MM.1S (cell line): ENCODE results near the gene LNPEP.

Experiments
- DNase-seq: peaks from one replicate; pipeline ENCODE4 v3.0.0-alpha.2; 2015
- H2AFZ ChIP-seq: fragments of 300-600 bp; sonication (generic); 2 replicates; pipeline ENCODE4 v1.6.0; 2016; ENCODE audit warnings: antibody characterized with exemption, low read length
- H3F3A ChIP-seq: fragments of 300-600 bp; sonication (generic); 2 replicates; pipeline ENCODE4 v1.6.1; 2016; ENCODE audit warnings: mild to moderate bottlenecking, antibody characterized with exemption, low read length, moderate library complexity, mixed read lengths; ENCODE audit not compliant: insufficient read depth
- H3K27ac ChIP-seq: fragments of 300-600 bp; sonication (generic); 2 replicates; pipeline ENCODE4 v1.5.1; 2016; ENCODE audit warnings: mild to moderate bottlenecking, low read length
- H3K27me3 ChIP-seq: fragments of 300-600 bp; sonication (generic); replicated peaks from 2 replicates; pipeline ENCODE4 v1.6.0; 2016; ENCODE audit warnings: low read length; ENCODE audit not compliant: insufficient read depth
- H3K36me3 ChIP-seq: fragments of 300-600 bp; sonication (generic); replicated peaks from 2 replicates; pipeline ENCODE4 v1.6.1; 2016; ENCODE audit warnings: mild to moderate bottlenecking, low read length, mixed read lengths; ENCODE audit not compliant: insufficient read depth
- H3K4me1 ChIP-seq: fragments of 300-600 bp; sonication (generic); 2 replicates; pipeline ENCODE4 v1.6.1; 2016; ENCODE audit warnings: low read length, mixed read lengths
- H3K4me2 ChIP-seq: fragments of 300-600 bp; sonication (generic); 2 replicates; pipeline ENCODE4 v1.6.0; 2016; ENCODE audit warnings: low read depth, low read length
- H3K4me3 ChIP-seq: fragments of 300-600 bp; sonication (generic); 2 replicates; pipeline ENCODE4 v1.5.1; 2016; ENCODE audit warnings: low read length, mixed read lengths
- H3K79me2 ChIP-seq: fragments of 300-600 bp; sonication (generic); 2 replicates; pipeline ENCODE4 v1.6.1; 2016; ENCODE audit warnings: mixed run types, low read length, mixed read lengths
- H3K9ac ChIP-seq: fragments of 300-600 bp; sonication (generic); 2 replicates; pipeline ENCODE4 v1.6.1; 2016; ENCODE audit warnings: low read length, mixed read lengths
- H3K9me2 ChIP-seq: fragments of 300-600 bp; sonication (generic); replicated peaks from 2 replicates; pipeline ENCODE4 v1.6.1; 2016; ENCODE audit warnings: mild to moderate bottlenecking, low read length, mixed read lengths; ENCODE audit not compliant: insufficient read depth
- H3K9me3 ChIP-seq: fragments of 300-600 bp; sonication (generic); replicated peaks from 2 replicates; pipeline ENCODE4 v1.6.1; 2016; ENCODE audit warnings: mild to moderate bottlenecking, low read length, mixed read lengths; ENCODE audit not compliant: insufficient read depth
- H4K20me1 ChIP-seq: fragments of 300-600 bp; sonication (generic); 2 replicates; pipeline ENCODE4 v1.6.1; 2016; ENCODE audit warnings: mild to moderate bottlenecking, low read length, moderate library complexity, mixed read lengths; ENCODE audit not compliant: insufficient read depth
- CTCF ChIP-seq: fragments of 300-600 bp; sonication (generic); IDR thresholded peaks from 2 replicates; pipeline ENCODE4 v1.5.1; 2016; ENCODE audit warnings: antibody characterized with exemption, low read length, mixed read lengths
- EZH2 ChIP-seq: fragments of 300-600 bp; sonication (generic); optimal IDR thresholded peaks from 2 replicates; pipeline ENCODE3; 2017; ENCODE audit warnings: low read depth, mild to moderate bottlenecking, antibody characterized with exemption, low read length, mixed read lengths
- EZH2phosphoT487 ChIP-seq: fragments of 300-600 bp; sonication (generic); IDR thresholded peaks from 2 replicates; pipeline ENCODE4 v1.6.1; 2018; ENCODE audit warnings: antibody characterized with exemption, low read length

LNPEP gene

DNA sequence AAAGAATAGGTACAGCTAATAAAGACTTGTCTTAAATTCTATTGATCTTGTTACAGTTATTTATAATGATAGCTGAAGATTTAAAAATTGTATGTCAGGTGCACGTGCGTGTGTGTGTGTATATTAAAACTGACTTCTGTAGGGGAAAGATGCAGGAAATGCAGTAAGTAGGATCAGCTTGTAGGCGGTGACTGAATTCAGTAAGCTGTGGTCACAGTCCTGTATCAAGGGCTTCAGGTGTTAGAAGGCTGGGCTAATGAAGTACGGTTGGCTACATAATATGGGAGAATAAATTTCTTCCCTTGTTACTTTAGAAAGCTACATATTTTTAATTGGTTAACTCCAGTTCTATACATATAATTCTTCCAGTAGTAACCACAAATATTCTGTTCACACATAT, 54.2 kb downstream of the LNPEP start:
- Histone ChIP-seq H3K9ac (no peak overlapping the region), H3K9me2 (no peaks in the 10 kb centered on the region), H3K4me3 (no peak overlapping the region), H3K27me3 (no peaks in the 10 kb centered on the region), H3K27ac (no peak overlapping the region), H3K4me1 (no peaks in the 10 kb centered on the region), H3K36me3 (peaks cover 5% of the 10 kb centered on the region; the same call in 1 of the 2 replicates), H3K79me2 (no peaks in the 10 kb centered on the region), H3K4me2 (no peak overlapping the region), H4K20me1 (no peaks in the 10 kb centered on the region), H3F3A (no peaks in the 10 kb centered on the region), H3K9me3 (no peaks in the 10 kb centered on the region), H2AFZ (no peak overlapping the region)
- no peak for TF ChIP-seq EZH2
- TF ChIP-seq EZH2phosphoT487: no peak
- TF ChIP-seq CTCF: no peak
- no peak for DNase-seq

- H3K27ac ChIP-seq: no peak overlapping the region
- H2AFZ ChIP-seq: no peak overlapping the region
- no peaks in the 10 kb centered on the region for H4K20me1 ChIP-seq
- no peaks in the 10 kb centered on the region; the same call in 1 of the 2 replicates for H3K36me3 ChIP-seq
- H3K4me2 ChIP-seq: no peak overlapping the region
- H3F3A ChIP-seq: no peaks in the 10 kb centered on the region
- DNase-seq: no peak
- no peak overlapping the region for H3K9ac ChIP-seq
- H3K9me3 ChIP-seq: no peaks in the 10 kb centered on the region
- TF ChIP-seq EZH2 (no peak), EZH2phosphoT487 (no peak), CTCF (no peak)
- no peak overlapping the region for H3K4me3 ChIP-seq
- no peaks in the 10 kb centered on the region for H3K9me2 ChIP-seq
- H3K27me3 ChIP-seq: no peaks in the 10 kb centered on the region
- H3K4me1 ChIP-seq: no peaks in the 10 kb centered on the region
- no peaks in the 10 kb centered on the region for H3K79me2 ChIP-seq
Observed at GRCh38 chr5:96991708-96992107, 55.8 kb downstream of the LNPEP start.

DNA sequence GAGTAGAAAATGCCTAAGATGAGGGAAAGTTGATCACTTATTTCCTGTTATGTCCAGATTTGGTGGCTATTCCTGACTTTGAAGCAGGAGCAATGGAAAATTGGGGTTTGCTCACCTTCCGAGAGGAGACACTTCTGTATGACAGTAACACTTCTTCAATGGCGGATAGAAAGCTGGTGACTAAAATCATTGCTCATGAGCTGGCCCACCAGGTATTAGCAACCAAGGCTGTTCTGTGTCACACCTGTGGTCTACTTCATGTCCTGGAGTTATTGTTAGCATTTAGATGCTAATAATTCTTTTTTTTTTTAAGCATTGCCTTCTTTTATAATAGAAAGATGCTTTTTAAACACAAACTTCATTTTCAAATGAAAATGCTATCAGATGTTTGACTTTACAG, 57.9 kb downstream of the LNPEP start:
- Histone ChIP-seq H2AFZ (no peak overlapping the region), H3K9me3 (no peaks in the 10 kb centered on the region), H3K4me1 (no peaks in the 10 kb centered on the region), H3K27ac (no peak overlapping the region), H3K9me2 (no peaks in the 10 kb centered on the region), H3K36me3 (0 out of 2 replicates have a peak, but pooled peaks cover 4% of the 10 kb centered on the region), H3F3A (no peaks in the 10 kb centered on the region), H3K27me3 (no peaks in the 10 kb centered on the region), H3K9ac (no peak overlapping the region), H4K20me1 (no peaks in the 10 kb centered on the region), H3K79me2 (no peaks in the 10 kb centered on the region), H3K4me2 (no peak overlapping the region), H3K4me3 (no peak overlapping the region)
- TF ChIP-seq EZH2 (no peak), CTCF (no peak), EZH2phosphoT487 (no peak)
- no peak for DNase-seq
